Spleen (tissue), 7 donors: ENCODE results near the gene MRO.
"Not testable (repeated sequence)": the region's sequence is repeated elsewhere in the genome, so short reads cannot be mapped to it uniquely, and the experiment has no call there.

Experiments
- POLR2A ChIP-seq, 3 donors: fragments of 450-650 bp; IDR thresholded peaks; one replicate each; pipeline ENCODE4 v1.5.1; 2017; ENCODE audit warnings: antibody characterized with exemption in 3 of 3, mild to moderate bottlenecking in 1 of 3
- POLR2AphosphoS5 ChIP-seq, 3 donors: sonication (generic); formaldehyde crosslinking; IDR thresholded peaks; one replicate each; pipeline ENCODE4 v1.5.1; 2017; ENCODE audit warnings: antibody characterized with exemption in 3 of 3
- TF ChIP-seq, protein P1 (sequence below), 11 experiments: fragments of 200-600 bp in 7 of 11; fragments of 450-650 bp in 4 of 11; sonication (generic) in 4 of 11; IDR thresholded peaks in 8 of 11; conservative IDR thresholded peaks in 3 of 11; 1 replicate in 7 of 11; 2 replicates in 4 of 11; pipeline versions ENCODE4 v1.4.0 to v1.8.0; 2016 to 2021; ENCODE audit warnings: antibody characterized with exemption in 11 of 11, inconsistent platforms in 4 of 11, mild to moderate bottlenecking in 1 of 11
- donor health status: DM: no; HTN: no; CAD: no; lungs with moderate emphysema.
- donor health status: DM: no; HTN: no; CAD: no.
- donor health status: DM: no; HTN: no; CAD: no.

DNA sequence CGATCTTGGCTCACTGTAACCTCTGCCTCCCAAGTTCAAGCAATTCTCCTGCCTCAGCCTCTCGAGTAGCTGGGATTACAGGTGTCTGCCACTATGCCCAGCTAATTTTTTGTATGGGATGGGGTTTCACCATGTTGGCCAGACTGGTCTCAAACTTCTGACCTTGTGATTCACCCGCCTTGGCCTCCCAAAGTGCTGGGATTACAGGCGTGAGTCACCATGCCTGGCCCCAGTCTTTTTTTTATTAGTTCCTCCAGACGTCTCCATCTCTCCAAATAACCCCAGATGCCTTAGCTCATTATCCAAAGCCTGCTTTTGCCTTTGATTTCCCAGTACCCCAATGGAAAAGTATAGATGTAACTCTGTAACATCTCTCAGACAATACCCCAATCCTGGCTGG lies 37.4 kb upstream of the MRO start:
- TF ChIP-seq, protein P1, sequence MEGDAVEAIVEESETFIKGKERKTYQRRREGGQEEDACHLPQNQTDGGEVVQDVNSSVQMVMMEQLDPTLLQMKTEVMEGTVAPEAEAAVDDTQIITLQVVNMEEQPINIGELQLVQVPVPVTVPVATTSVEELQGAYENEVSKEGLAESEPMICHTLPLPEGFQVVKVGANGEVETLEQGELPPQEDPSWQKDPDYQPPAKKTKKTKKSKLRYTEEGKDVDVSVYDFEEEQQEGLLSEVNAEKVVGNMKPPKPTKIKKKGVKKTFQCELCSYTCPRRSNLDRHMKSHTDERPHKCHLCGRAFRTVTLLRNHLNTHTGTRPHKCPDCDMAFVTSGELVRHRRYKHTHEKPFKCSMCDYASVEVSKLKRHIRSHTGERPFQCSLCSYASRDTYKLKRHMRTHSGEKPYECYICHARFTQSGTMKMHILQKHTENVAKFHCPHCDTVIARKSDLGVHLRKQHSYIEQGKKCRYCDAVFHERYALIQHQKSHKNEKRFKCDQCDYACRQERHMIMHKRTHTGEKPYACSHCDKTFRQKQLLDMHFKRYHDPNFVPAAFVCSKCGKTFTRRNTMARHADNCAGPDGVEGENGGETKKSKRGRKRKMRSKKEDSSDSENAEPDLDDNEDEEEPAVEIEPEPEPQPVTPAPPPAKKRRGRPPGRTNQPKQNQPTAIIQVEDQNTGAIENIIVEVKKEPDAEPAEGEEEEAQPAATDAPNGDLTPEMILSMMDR (IDR thresholded peaks at IDR 0.05 in 8 of 11, conservative IDR thresholded peaks at IDR 0.05 in 3 of 11): not testable (repeated sequence)
- TF ChIP-seq POLR2A, POLR2AphosphoS5 (IDR thresholded peaks at IDR 0.05): not testable (repeated sequence)
